Uterus (tissue), 4 donors: ENCODE results near the gene C16orf74. TPM values are rescaled to one million over a fixed set of nuclear protein-coding genes. Genes with fewer than 3 reads are reported as not detected.

Source experiments
- DNase-seq, 2 donors: peaks; one replicate each; pipeline ENCODE4 v3.0.0-alpha.2; 2019 to 2020
- H3K27ac ChIP-seq, 2 donors: fragments of 200-600 bp; sonication (generic); 1 replicate in 1 of 2; 2 replicates in 1 of 2; pipeline ENCODE4 v1.5.1; 2016 to 2018
- H3K27me3 ChIP-seq, 2 donors: fragments of 200-600 bp; sonication (generic); one replicate each; pipeline ENCODE4 v1.5.1; 2018 to 2019; ENCODE audit warnings: control low read depth in 1 of 2
- H3K36me3 ChIP-seq, 2 donors: fragments of 200-600 bp; sonication (generic); one replicate each; pipeline ENCODE4 v1.5.1; 2019; ENCODE audit warnings: control low read depth in 1 of 2
- H3K4me1 ChIP-seq, 2 donors: fragments of 200-600 bp; sonication (generic); one replicate each; pipeline ENCODE4 v1.5.1; 2018 to 2019; ENCODE audit warnings: control low read depth in 1 of 2
- H3K4me3 ChIP-seq, 2 donors: fragments of 200-600 bp; sonication (generic); 1 replicate in 1 of 2; 2 replicates in 1 of 2; pipeline ENCODE4 v1.5.1; 2018 to 2019; ENCODE audit warnings: mild to moderate bottlenecking in 1 of 2
- H3K9me3 ChIP-seq, 2 donors: fragments of 200-600 bp; sonication (generic); one replicate each; pipeline ENCODE4 v1.5.1; 2019; ENCODE audit warnings: control low read depth in 1 of 2
- CTCF ChIP-seq, 4 experiments: fragments of 200-600 bp in 2 of 4; fragments of 450-650 bp in 2 of 4; sonication (generic) in 2 of 4; IDR thresholded peaks; one replicate each; pipeline ENCODE4 v1.5.1; 2016 to 2019; ENCODE audit warnings: antibody characterized with exemption in 4 of 4, mild to moderate bottlenecking in 2 of 4, moderate library complexity in 1 of 4
- POLR2A ChIP-seq, 2 donors: fragments of 450-650 bp; IDR thresholded peaks; one replicate each; pipeline ENCODE4 v1.6.1; 2016; ENCODE audit warnings: antibody characterized with exemption in 2 of 2, mild to moderate bottlenecking in 1 of 2, moderate library complexity in 1 of 2
- intact Hi-C: fragments of 100-400 bp; cut with DNase I; formaldehyde crosslinking; loops from one replicate; pipeline ENCODE4 v1.15.1; 2023; ENCODE audit warnings: low total_unique reads
- total RNA-seq, 4 donors: library from RNA; depleted of rRNA in 3 of 4; stranded (reverse); fragments of >200 nt in 3 of 4; gene quantifications; one replicate each; pipeline versions ENCODE4 v1.1.0 to v1.2.4, GENCODE V29; 2014 to 2023
- donor health status: DM: yes; HTN: yes; CAD: no.

Gene C16orf74
- total RNA-seq, 4 donors from 2014 or later = 2.5 to 6.4 TPM; not detected in 2

- Histone ChIP-seq H3K4me3 (no peak overlapping the region), H3K4me1 (no peaks in the 10 kb centered on the region), H3K36me3 (no peaks in the 10 kb centered on the region), H3K27ac (no peak overlapping the region), H3K9me3 (no peaks in the 10 kb centered on the region), H3K27me3 (no peaks in the 10 kb centered on the region)
- intact Hi-C loops = no loop called here
- TF ChIP-seq POLR2A (IDR thresholded peaks at IDR 0.05) = no peak
- no peak for TF ChIP-seq CTCF (IDR thresholded peaks at IDR 0.05)
- no peak for DNase-seq
Observed at GRCh38 chr16:85698935-85699558, 51.8 kb downstream of the C16orf74 start.

GRCh38 chr16:85698459-85698891 lies 52.4 kb downstream of the C16orf74 start:
- no peak for TF ChIP-seq POLR2A (IDR thresholded peaks at IDR 0.05)
- no peak for TF ChIP-seq CTCF (IDR thresholded peaks at IDR 0.05)
- Histone ChIP-seq H3K27ac (no peak overlapping the region), H3K27me3 (no peaks in the 10 kb centered on the region), H3K36me3 (no peaks in the 10 kb centered on the region), H3K4me3 (no peak overlapping the region), H3K4me1 (no peaks in the 10 kb centered on the region), H3K9me3 (no peaks in the 10 kb centered on the region)
- no peak for DNase-seq
- intact Hi-C loops = no loop called here

GRCh38 chr16:85697431-85697830 lies 53.5 kb downstream of the C16orf74 start:
- no peak overlapping the region for H3K27ac ChIP-seq
- no peaks in the 10 kb centered on the region for H3K36me3 ChIP-seq
- no peak for DNase-seq
- H3K27me3 ChIP-seq = no peaks in the 10 kb centered on the region
- H3K4me1 ChIP-seq = no peaks in the 10 kb centered on the region
- H3K9me3 ChIP-seq = no peaks in the 10 kb centered on the region
- no peak overlapping the region for H3K4me3 ChIP-seq
- intact Hi-C loops = no loop called here
- TF ChIP-seq POLR2A (IDR thresholded peaks at IDR 0.05) (no peak), CTCF (IDR thresholded peaks at IDR 0.05) (no peak)

GRCh38 chr16:85696781-85697180 lies 54.1 kb downstream of the C16orf74 start:
- intact Hi-C loops = no loop called here
- Histone ChIP-seq H3K4me3 (no peak overlapping the region), H3K9me3 (no peaks in the 10 kb centered on the region), H3K4me1 (no peaks in the 10 kb centered on the region), H3K27me3 (no peaks in the 10 kb centered on the region), H3K36me3 (no peaks in the 10 kb centered on the region), H3K27ac (no peak overlapping the region)
- no peak for TF ChIP-seq CTCF (IDR thresholded peaks at IDR 0.05)
- no peak for TF ChIP-seq POLR2A (IDR thresholded peaks at IDR 0.05)
- no peak for DNase-seq

GRCh38 chr16:85695196-85696128 lies 55.4 kb downstream of the C16orf74 start:
- TF ChIP-seq CTCF (IDR thresholded peaks at IDR 0.05) (no peak), POLR2A (IDR thresholded peaks at IDR 0.05) (no peak)
- no peak for DNase-seq
- Histone ChIP-seq H3K27ac (no peak overlapping the region), H3K4me3 (no peak overlapping the region), H3K4me1 (no peaks in the 10 kb centered on the region), H3K9me3 (no peaks in the 10 kb centered on the region), H3K27me3 (no peaks in the 10 kb centered on the region), H3K36me3 (no peaks in the 10 kb centered on the region)
- intact Hi-C loops = no loop called here
